ENCODE data around the gene PARD3B. TPM values are rescaled to one million over a fixed set of nuclear protein-coding genes. Genes with fewer than 3 reads are reported as not detected.

Gene PARD3B
- total RNA-seq, 1 donor from 2014 or later = 29.7 TPM

DNA sequence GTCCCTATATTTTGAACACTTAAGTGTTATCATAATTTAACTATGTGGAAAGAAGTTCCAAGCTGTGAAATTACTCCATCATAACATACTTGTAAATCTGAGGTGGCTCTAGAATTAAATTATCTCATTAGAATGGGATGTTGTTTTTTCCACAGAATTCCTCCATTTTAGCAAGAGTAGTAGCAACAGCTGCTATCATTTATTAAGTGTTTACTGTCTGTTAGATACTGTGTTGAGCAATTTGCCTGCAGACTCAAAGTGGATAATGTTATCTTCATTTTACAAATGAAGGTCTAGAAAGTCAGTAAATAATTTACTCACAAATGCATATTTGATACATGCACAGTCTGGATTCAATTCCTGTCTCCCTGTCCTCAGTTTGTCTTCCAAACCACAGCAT, 632.3 kb downstream of the PARD3B start:
- no peak overlapping the region for H3K27ac Mint-ChIP-seq
- H3K9me3 Mint-ChIP-seq (ENCODE audit: low read depth) = no peaks in the 10 kb centered on the region
- H3K4me3 Mint-ChIP-seq (ENCODE audit: low read depth) = no peak overlapping the region
- DNase-seq (ENCODE audit: low spot score, unreplicated experiment) = no peak
- no peaks in the 10 kb centered on the region for H3K27me3 Mint-ChIP-seq
- H3K36me3 Mint-ChIP-seq (ENCODE audit: insufficient read depth) = peaks cover 3% of the 10 kb centered on the region
- TF ChIP-seq, protein P1, sequence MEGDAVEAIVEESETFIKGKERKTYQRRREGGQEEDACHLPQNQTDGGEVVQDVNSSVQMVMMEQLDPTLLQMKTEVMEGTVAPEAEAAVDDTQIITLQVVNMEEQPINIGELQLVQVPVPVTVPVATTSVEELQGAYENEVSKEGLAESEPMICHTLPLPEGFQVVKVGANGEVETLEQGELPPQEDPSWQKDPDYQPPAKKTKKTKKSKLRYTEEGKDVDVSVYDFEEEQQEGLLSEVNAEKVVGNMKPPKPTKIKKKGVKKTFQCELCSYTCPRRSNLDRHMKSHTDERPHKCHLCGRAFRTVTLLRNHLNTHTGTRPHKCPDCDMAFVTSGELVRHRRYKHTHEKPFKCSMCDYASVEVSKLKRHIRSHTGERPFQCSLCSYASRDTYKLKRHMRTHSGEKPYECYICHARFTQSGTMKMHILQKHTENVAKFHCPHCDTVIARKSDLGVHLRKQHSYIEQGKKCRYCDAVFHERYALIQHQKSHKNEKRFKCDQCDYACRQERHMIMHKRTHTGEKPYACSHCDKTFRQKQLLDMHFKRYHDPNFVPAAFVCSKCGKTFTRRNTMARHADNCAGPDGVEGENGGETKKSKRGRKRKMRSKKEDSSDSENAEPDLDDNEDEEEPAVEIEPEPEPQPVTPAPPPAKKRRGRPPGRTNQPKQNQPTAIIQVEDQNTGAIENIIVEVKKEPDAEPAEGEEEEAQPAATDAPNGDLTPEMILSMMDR (IDR thresholded peaks at IDR 0.05; ENCODE audit: unreplicated experiment) = no peak
- H3K4me1 Mint-ChIP-seq (ENCODE audit: low read depth) = peaks cover 2% of the 10 kb centered on the region

DNA sequence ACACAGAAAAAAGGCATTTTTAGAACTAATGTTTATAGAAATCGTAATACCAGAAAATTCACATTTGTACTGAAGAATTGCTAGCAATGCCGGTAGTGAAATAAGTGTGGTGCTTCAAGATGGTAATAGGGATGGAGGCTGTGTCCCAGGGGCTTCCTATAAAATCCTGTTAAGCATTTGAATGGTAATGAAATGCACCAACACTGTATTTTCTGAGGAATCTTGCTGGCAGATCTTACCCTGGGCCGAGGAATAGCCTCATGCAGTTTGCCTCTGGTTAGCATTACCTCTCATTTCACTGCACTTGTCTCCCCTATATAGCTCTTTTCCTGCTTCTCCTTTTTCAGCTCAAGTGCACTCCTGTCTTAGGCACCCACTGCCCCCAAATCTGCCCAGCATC, 635.5 kb downstream of the PARD3B start:
- H3K4me3 Mint-ChIP-seq (ENCODE audit: low read depth) = no peak overlapping the region
- DNase-seq (ENCODE audit: low spot score, unreplicated experiment) = no peak
- TF ChIP-seq, protein P1 (IDR thresholded peaks at IDR 0.05; ENCODE audit: unreplicated experiment) = no peak
- no peaks in the 10 kb centered on the region for H3K9me3 Mint-ChIP-seq (ENCODE audit: low read depth)
- H3K27me3 Mint-ChIP-seq = no peaks in the 10 kb centered on the region
- no peak overlapping the region for H3K27ac Mint-ChIP-seq
- peaks cover 2% of the 10 kb centered on the region for H3K4me1 Mint-ChIP-seq (ENCODE audit: low read depth)
- peaks cover 5% of the 10 kb centered on the region for H3K36me3 Mint-ChIP-seq (ENCODE audit: insufficient read depth)

DNA sequence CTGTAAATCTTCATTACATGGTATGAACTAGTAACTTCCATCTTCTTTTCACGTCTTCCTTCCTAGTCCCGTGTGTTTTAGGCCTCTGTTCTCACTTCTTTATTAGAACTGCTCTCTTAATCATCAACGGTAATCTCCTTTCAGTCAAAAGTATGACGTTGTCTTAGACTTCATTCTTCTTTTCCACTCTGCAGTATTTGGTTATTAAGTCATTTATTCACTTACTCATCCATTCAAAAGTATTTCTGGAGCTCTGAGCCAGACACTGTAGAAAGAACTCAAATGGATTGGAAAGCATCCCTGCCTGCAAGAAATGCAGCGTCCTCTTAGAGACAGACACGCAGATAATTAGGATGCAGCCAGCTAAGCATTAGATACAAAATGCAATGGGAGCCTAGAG, 642.5 kb downstream of the PARD3B start:
- DNase-seq (ENCODE audit: low spot score, unreplicated experiment) = no peak
- TF ChIP-seq, protein P1 (IDR thresholded peaks at IDR 0.05; ENCODE audit: unreplicated experiment) = no peak
- Mint-ChIP-seq H3K4me3 (ENCODE audit: low read depth) (no peak overlapping the region), H3K36me3 (ENCODE audit: insufficient read depth) (peaks cover 4% of the 10 kb centered on the region), H3K27ac (no peak overlapping the region), H3K9me3 (ENCODE audit: low read depth) (no peaks in the 10 kb centered on the region), H3K27me3 (no peaks in the 10 kb centered on the region), H3K4me1 (ENCODE audit: low read depth) (peaks cover 1% of the 10 kb centered on the region)

DNA sequence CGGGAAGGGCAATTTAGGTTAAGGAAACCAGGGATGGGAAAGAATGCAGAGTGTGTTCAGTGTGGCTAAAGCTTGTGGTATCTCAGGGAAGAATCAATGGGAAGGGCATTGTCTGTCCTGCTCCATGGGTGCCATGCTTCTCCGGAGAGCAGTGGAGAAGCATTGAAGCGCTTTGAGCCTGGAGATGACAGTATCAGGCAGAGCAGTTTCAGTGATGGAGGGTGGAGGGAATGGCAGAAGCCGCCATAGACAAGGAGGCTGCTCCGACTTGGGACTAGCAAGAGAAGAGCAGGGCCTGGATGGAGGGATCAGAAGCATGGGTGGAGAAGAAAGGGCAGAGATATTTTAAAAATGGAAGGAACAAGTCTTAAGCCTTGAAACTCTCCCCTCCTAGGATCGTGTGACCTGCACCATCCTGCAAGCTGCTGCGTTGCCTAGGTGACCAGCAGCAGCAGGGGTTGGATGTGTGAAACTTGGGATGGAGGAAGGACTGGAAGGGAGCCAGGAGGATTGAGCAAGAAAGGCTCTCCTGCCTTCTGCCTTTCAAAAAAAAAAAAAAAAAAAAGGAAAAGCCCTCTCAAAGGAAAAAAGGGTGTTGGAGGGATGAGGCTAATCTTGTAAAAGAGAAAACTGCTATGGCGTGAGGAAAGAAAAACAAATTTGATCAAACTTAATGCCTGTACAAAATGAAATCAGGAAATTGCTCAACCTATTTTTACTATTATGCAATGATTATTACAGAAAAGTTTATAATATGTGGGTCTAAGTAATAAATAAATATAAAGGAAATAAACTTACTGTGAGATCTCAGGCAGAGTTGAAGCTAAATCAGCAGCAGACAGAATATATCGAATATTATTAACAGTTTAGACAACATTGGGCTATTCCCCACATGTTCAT, 643.2 kb downstream of the PARD3B start:
- DNase-seq (ENCODE audit: low spot score, unreplicated experiment) = no peak
- Mint-ChIP-seq H3K4me1 (ENCODE audit: low read depth) (peaks cover 6% of the 10 kb centered on the region), H3K4me3 (ENCODE audit: low read depth) (no peak overlapping the region), H3K27me3 (no peaks in the 10 kb centered on the region), H3K36me3 (ENCODE audit: insufficient read depth) (no peaks in the 10 kb centered on the region), H3K9me3 (ENCODE audit: low read depth) (no peaks in the 10 kb centered on the region), H3K27ac (no peak overlapping the region)
- TF ChIP-seq, protein P1 (IDR thresholded peaks at IDR 0.05; ENCODE audit: unreplicated experiment) = no peak

DNA sequence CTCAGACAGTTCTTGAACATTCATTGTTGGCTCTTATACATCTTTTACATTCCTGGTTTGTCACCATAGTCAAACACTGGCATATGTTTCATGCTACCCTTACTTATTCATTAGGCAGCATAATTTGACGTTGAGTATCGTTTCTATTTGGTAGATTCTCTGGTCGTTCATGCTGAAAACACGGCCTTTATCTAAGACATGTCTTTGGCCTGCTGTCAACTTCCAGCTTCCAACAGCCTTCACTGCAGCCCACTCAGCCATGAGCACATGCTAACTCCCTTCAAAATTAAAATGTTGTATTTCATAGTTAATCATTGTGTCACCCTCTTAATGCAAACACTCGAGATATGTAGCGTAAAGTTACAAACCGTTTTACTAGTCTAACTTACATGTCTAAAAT, 644.0 kb downstream of the PARD3B start:
- peaks cover 6% of the 10 kb centered on the region for H3K4me1 Mint-ChIP-seq (ENCODE audit: low read depth)
- DNase-seq (ENCODE audit: low spot score, unreplicated experiment) = no peak
- H3K4me3 Mint-ChIP-seq (ENCODE audit: low read depth) = no peak overlapping the region
- no peaks in the 10 kb centered on the region for H3K27me3 Mint-ChIP-seq
- H3K9me3 Mint-ChIP-seq (ENCODE audit: low read depth) = no peaks in the 10 kb centered on the region
- no peaks in the 10 kb centered on the region for H3K36me3 Mint-ChIP-seq (ENCODE audit: insufficient read depth)
- no peak overlapping the region for H3K27ac Mint-ChIP-seq
- TF ChIP-seq, protein P1 (IDR thresholded peaks at IDR 0.05; ENCODE audit: unreplicated experiment) = no peak

Data from progenitor cell of endocrine pancreas (in vitro differentiated cells).